ENCODE data around the gene CCDC34. TPM values are rescaled to one million over a fixed set of nuclear protein-coding genes. Genes with fewer than 3 reads are reported as not detected.

CCDC34 gene
- total and polyA plus RNA-seq, 2 of the 8 experiments (the other 6 are each of a cell fraction or from before 2014, with no cell fraction given): 7.7 to 24.3 TPM

DNA sequence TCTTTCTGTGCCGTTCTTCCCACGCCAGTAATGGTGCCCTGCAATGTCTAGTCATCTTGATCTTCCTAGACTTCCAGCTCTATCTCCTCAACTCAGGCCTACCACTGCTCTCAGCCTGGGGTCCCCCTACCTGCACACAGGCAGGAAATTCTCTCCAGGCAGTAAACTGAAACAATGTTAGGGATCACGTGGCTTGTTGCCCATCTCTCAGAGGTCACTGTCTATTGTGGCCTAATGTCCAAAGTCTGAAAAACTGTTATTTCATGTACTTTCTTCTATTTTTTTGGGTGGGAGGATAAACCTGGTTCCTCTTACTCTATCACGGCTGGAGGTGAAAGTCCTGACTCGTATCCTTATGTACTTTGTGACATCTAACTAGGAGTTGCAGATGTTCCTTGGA, 59.1 kb downstream of the CCDC34 start:
- Histone ChIP-seq H3K79me2 (ENCODE audit: control insufficient read depth in 1 of 2, insufficient read depth in 2 of 2, low read length in 2 of 2) (no peaks in the 10 kb centered on the region), H3K9ac (replicated peaks in 1 of 4; ENCODE audit: extremely low read depth in 1 of 4, low read depth in 3 of 4, low read length in 3 of 4) (no peak overlapping the region), H4K20me1 (replicated peaks in 1 of 2; ENCODE audit: control insufficient read depth in 1 of 2, insufficient read depth in 2 of 2, low read length in 2 of 2) (no peaks in the 10 kb centered on the region), H2BK5ac (ENCODE audit: low read depth, low read length) (no peak overlapping the region), H2BK12ac (ENCODE audit: low read depth, low read length) (no peak overlapping the region), H3K79me1 (ENCODE audit: low read depth, low read length) (no peaks in the 10 kb centered on the region), H3K36me3 (ENCODE audit: control insufficient read depth in 2 of 4, insufficient read depth in 4 of 4, low read length in 3 of 4) (no peaks in the 10 kb centered on the region), H3K23me2 (ENCODE audit: low read depth, low read length) (no peaks in the 10 kb centered on the region), H4K8ac (ENCODE audit: extremely low read depth, insufficient read depth, low read length) (peak overlapping the region; percentile 5; the same call in 1 of the 2 replicates), H3K4ac (replicated peaks; ENCODE audit: insufficient read length, low read depth, low read length) (no peak overlapping the region), H3K23ac (ENCODE audit: insufficient read length) (no peak overlapping the region), H3K4me3 (ENCODE audit: extremely low read depth in 1 of 4, insufficient read depth in 2 of 4, low read depth in 3 of 4, low read length in 4 of 4) (no peak overlapping the region), H2BK120ac (replicated peaks; ENCODE audit: low read depth, low read length) (no peak overlapping the region), H4K91ac (replicated peaks; ENCODE audit: insufficient read length, low read length) (no peak overlapping the region), H3K27ac (ENCODE audit: low read depth, low read length) (no peak overlapping the region), H3K14ac (ENCODE audit: insufficient read length) (no peak overlapping the region), H3K9me3 (ENCODE audit: insufficient read depth in 2 of 2, low read depth in 1 of 2, low read length in 1 of 2) (no peaks in the 10 kb centered on the region), H2BK15ac (ENCODE audit: low read length) (peak overlapping the region; percentile 53; the same call in 1 of the 2 replicates), H3K4me1 (replicated peaks in 1 of 4; ENCODE audit: control insufficient read depth in 3 of 4, insufficient read depth in 4 of 4, low read length in 3 of 4) (peaks cover 0 to 3% (median 1%) of the 10 kb centered on the region in 4 experiments; a peak in 3 of 7 replicates), H2AFZ (ENCODE audit: low read length) (no peak overlapping the region), H3K27me3 (replicated peaks in 1 of 4; ENCODE audit: control insufficient read depth in 3 of 4, extremely low read depth in 1 of 4, insufficient read depth in 3 of 4, low read length in 3 of 4) (no peaks in the 10 kb centered on the region), H2BK20ac (ENCODE audit: low read length) (no peak overlapping the region), H3K4me2 (ENCODE audit: insufficient read depth in 1 of 2, low read depth in 2 of 2, low read length in 2 of 2) (no peak overlapping the region), H4K5ac (ENCODE audit: insufficient read length, low read depth, low read length) (no peak overlapping the region), H3K56ac (replicated peaks; ENCODE audit: insufficient read length, low read depth, low read length) (no peak overlapping the region), H3K18ac (ENCODE audit: extremely low read depth, low read length) (no peak overlapping the region), H2AK5ac (ENCODE audit: low read depth, low read length) (no peak overlapping the region; the same call in 1 of the 2 replicates)
- DNase-seq (ENCODE audit: low read depth in 1 of 2, low spot score in 2 of 2): no peak
- ChIA-PET CTCF (ENCODE audit: partially characterized antibody) (interaction anchor here (0.8 to 2.8 kb wide), 3 partner anchors 8 to 102 kb away, joined by 3 to 28 read pairs (median 3); no protein-coding TSS in a partner anchor), POLR2A (ENCODE audit: partially characterized antibody) (no interaction called here)
- no peak for FAIRE-seq
- TF ChIP-seq KDM1A (IDR thresholded peaks at IDR 0.05; ENCODE audit: borderline replicate concordance, low read length) (no peak), MAFK (IDR thresholded peaks at IDR 0.05; ENCODE audit: low read depth, low read length) (0 out of 2 replicates have a peak, but pooled peaks have one; percentile 1), RAD21 (IDR thresholded peaks at IDR 0.05 in 1 of 2, conservative IDR thresholded peaks at IDR 0.05 in 1 of 2; ENCODE audit: low read depth in 2 of 2, low read length in 2 of 2) (no peak), KDM5A (IDR thresholded peaks at IDR 0.05; ENCODE audit: low read length) (no peak)
- WGBS, 2 experiments (ENCODE audit: extremely low coverage in 1 of 2, insufficient coverage in 1 of 2, insufficient read length in 1 of 2, insufficient replicate concordance in 2 of 2, low coverage in 1 of 2, low lambda C conversion rate in 2 of 2, missing lambda C conversion rate in 1 of 2): 82% methylated on average over 5 of the region's 5 CpGs; no CpG with 5 or more reads in 1 of the 2 experiments

All from H1 (cell line).